ENCODE data around the gene ATOH1.

ATOH1 gene

GRCh38 chr4:93828332-93828994 lies at the start of gene ATOH1:
Gene ATOH1 (plus strand): TSS chr4:93828753. CDS start chr4:93828927, 174 bp downstream.
- no peak for DNase-seq (ENCODE audit: low read depth)

GRCh38 chr4:93779228-93779627 lies 49.3 kb upstream of the ATOH1 start:
- no peak for DNase-seq (ENCODE audit: low read depth)

GRCh38 chr4:93780080-93780479 lies 48.5 kb upstream of the ATOH1 start:
- DNase-seq (ENCODE audit: low read depth), result no peak

GRCh38 chr4:93781198-93781597 lies 47.4 kb upstream of the ATOH1 start:
- no peak for DNase-seq (ENCODE audit: low read depth)

GRCh38 chr4:93786149-93786548 lies 42.4 kb upstream of the ATOH1 start:
- no peak for DNase-seq (ENCODE audit: low read depth)

GRCh38 chr4:93788712-93789111 lies 39.8 kb upstream of the ATOH1 start:
- DNase-seq (ENCODE audit: low read depth), result no peak

- no peak for DNase-seq (ENCODE audit: low read depth)
These were observed 36.9 kb upstream of the ATOH1 start for GRCh38 chr4:93791570-93792195.

GRCh38 chr4:93802045-93802444 lies 26.5 kb upstream of the ATOH1 start:
- DNase-seq (ENCODE audit: low read depth), result no peak

GRCh38 chr4:93809773-93810172 lies 18.8 kb upstream of the ATOH1 start:
- no peak for DNase-seq (ENCODE audit: low read depth)

- no peak for DNase-seq (ENCODE audit: low read depth)
These were observed 18.1 kb upstream of the ATOH1 start for GRCh38 chr4:93810340-93810992.

- no peak for DNase-seq (ENCODE audit: low read depth)
These were observed 15.5 kb upstream of the ATOH1 start for GRCh38 chr4:93813092-93813491.

GRCh38 chr4:93814141-93814540 lies 14.4 kb upstream of the ATOH1 start:
- no peak for DNase-seq (ENCODE audit: low read depth)

- DNase-seq (ENCODE audit: low read depth), result no peak
These were observed 13.8 kb upstream of the ATOH1 start for GRCh38 chr4:93814722-93815121.

GRCh38 chr4:93825551-93826216 lies 2.9 kb upstream of the ATOH1 start:
- DNase-seq (ENCODE audit: low read depth), result no peak

- no peak for DNase-seq (ENCODE audit: low read depth)
These were observed 1.1 kb upstream of the ATOH1 start for GRCh38 chr4:93827272-93827947.

GRCh38 chr4:93828995-93829819 lies 654 bp downstream of the ATOH1 start:
- no peak for DNase-seq (ENCODE audit: low read depth)

- DNase-seq (ENCODE audit: low read depth), result no peak
These were observed 1.5 kb downstream of the ATOH1 start for GRCh38 chr4:93829820-93830687.

GRCh38 chr4:93831716-93832496 lies 3.4 kb downstream of the ATOH1 start:
- no peak for DNase-seq (ENCODE audit: low read depth)

- no peak for DNase-seq (ENCODE audit: low read depth)
These were observed 5.9 kb downstream of the ATOH1 start for GRCh38 chr4:93834249-93835066.

Data from activated T-helper 9 cell treated with anti-CD3 and anti-CD28 coated beads, Interleukin-2, amount 50 U/mL, for 16 hours (primary cell).